ENCODE measurements around the gene BRD7.

GRCh38 chr16:50290856-50291255, 77.9 kb downstream of the BRD7 start:
- TF ChIP-seq EP300 (IDR thresholded peaks at IDR 0.05) (no peak), POLR2A (IDR thresholded peaks at IDR 0.05) (no peak), POLR2AphosphoS5 (IDR thresholded peaks at IDR 0.05) (no peak)
- TF ChIP-seq, protein P1, sequence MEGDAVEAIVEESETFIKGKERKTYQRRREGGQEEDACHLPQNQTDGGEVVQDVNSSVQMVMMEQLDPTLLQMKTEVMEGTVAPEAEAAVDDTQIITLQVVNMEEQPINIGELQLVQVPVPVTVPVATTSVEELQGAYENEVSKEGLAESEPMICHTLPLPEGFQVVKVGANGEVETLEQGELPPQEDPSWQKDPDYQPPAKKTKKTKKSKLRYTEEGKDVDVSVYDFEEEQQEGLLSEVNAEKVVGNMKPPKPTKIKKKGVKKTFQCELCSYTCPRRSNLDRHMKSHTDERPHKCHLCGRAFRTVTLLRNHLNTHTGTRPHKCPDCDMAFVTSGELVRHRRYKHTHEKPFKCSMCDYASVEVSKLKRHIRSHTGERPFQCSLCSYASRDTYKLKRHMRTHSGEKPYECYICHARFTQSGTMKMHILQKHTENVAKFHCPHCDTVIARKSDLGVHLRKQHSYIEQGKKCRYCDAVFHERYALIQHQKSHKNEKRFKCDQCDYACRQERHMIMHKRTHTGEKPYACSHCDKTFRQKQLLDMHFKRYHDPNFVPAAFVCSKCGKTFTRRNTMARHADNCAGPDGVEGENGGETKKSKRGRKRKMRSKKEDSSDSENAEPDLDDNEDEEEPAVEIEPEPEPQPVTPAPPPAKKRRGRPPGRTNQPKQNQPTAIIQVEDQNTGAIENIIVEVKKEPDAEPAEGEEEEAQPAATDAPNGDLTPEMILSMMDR (IDR thresholded peaks at IDR 0.05): no peak

Data from sigmoid colon (tissue), 4 donors.